Uterus (tissue), 2 donors: ENCODE measurements around the gene GNGT2.

Experiments
- CTCF ChIP-seq, 4 experiments: fragments of 200-600 bp in 2 of 4; fragments of 450-650 bp in 2 of 4; sonication (generic) in 2 of 4; IDR thresholded peaks; one replicate each; pipeline ENCODE4 v1.5.1; 2016 to 2019; ENCODE audit warnings: antibody characterized with exemption in 4 of 4, mild to moderate bottlenecking in 2 of 4, moderate library complexity in 1 of 4
- POLR2A ChIP-seq, 2 donors: fragments of 450-650 bp; IDR thresholded peaks; one replicate each; pipeline ENCODE4 v1.6.1; 2016; ENCODE audit warnings: antibody characterized with exemption in 2 of 2, mild to moderate bottlenecking in 1 of 2, moderate library complexity in 1 of 2

DNA sequence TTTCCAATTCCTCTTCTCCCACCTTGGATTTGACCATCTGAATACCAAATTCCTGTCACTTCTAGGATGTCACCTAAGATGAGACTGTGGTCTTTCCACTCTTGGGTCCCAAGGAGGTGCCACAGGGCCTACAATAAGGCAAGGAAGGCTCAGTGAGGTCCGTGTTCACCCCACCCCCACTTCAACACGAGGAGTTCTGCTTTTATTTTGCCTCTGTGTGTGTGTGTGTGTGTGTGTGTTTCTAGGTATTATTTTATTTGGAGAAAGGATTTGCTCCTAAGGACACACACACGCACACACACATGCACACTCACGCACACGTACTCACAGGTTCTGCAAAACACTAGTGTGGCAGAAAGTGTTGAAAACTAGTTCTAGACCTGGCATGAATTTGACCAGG lies 44.8 kb upstream of the GNGT2 start:
- no peak for TF ChIP-seq POLR2A (IDR thresholded peaks at IDR 0.05)
- no peak for TF ChIP-seq CTCF (IDR thresholded peaks at IDR 0.05)
